HTERT RPE-1 (cell line): ENCODE measurements around the gene TMEM97.

Experiments used
- in situ Hi-C: fragments of 300-500 bp; cut with MboI; formaldehyde crosslinking; loops from 4 replicates; pipeline ENCODE4 v1.14.3; 2020; ENCODE audit warnings: low sequenced_read_pairs

Gene TMEM97

GRCh38 chr17:28363776-28364650, 45.0 kb downstream of the TMEM97 start:
- in situ Hi-C loops = no loop called here

- in situ Hi-C loops = no loop called here
These were observed 45.8 kb downstream of the TMEM97 start, which contains the start of gene SEBOX for GRCh38 chr17:28364665-28365363. SEBOX (minus strand) TSS chr17:28365199; CDS start chr17:28365151, 48 bp downstream.

- in situ Hi-C loops = no loop called here
These were observed 46.5 kb downstream of the TMEM97 start for GRCh38 chr17:28365487-28365886.

DNA sequence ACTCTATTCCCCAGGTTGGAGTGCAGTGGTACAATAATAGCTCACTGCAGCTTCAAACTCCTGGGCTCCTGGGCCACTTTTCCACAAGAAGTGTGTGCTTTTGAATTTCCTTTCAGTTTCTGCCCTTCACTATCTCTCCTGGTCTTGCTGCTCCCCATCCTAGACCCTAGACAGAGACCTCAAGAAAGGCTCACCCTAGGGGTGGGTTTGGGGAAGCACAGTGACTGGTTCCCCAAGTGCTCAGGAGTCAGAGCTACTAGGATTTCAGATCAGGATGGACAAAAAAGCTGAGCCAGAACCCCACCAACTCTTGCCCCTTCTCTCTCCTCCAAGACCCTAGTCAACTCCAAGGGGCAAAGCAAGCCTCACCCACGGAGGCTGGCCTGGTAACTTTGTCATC, 47.6 kb downstream of the TMEM97 start:
- in situ Hi-C loops = no loop called here

DNA sequence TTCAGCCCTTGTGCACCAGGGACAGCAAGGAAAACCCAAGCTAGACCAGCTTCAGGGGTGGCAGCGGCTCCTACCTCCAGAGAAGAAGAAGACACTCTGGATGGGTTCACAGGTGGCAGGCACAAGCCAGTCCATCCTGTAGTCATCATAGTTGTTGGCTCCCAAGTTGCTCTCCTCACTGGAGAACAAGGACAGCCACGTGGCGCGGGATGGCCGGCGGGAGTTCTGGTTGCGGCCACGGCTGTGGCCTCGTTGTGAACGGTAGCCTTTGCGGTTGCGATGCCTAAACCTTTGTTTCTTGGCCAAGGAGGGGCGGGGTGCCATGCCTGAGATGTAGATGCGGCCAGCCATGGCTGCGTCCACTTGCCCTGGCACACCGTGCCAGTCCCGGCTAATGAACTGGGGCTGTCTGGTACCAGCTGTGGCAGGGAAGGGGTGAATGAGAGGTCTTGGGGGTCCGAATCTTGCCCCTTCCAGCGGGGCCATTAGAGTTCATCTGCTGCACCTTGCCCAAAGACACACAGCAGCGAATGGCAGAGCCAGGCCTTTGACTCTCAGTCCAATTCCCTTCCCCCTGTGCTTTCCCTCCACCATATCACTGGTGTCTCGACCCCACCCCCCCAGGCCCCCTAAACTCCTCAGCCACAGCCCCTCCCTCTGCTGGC, 48.8 kb downstream of the TMEM97 start:
- in situ Hi-C loops = no loop called here

GRCh38 chr17:28368306-28368831, 49.4 kb downstream of the TMEM97 start:
- in situ Hi-C loops = no loop called here

DNA sequence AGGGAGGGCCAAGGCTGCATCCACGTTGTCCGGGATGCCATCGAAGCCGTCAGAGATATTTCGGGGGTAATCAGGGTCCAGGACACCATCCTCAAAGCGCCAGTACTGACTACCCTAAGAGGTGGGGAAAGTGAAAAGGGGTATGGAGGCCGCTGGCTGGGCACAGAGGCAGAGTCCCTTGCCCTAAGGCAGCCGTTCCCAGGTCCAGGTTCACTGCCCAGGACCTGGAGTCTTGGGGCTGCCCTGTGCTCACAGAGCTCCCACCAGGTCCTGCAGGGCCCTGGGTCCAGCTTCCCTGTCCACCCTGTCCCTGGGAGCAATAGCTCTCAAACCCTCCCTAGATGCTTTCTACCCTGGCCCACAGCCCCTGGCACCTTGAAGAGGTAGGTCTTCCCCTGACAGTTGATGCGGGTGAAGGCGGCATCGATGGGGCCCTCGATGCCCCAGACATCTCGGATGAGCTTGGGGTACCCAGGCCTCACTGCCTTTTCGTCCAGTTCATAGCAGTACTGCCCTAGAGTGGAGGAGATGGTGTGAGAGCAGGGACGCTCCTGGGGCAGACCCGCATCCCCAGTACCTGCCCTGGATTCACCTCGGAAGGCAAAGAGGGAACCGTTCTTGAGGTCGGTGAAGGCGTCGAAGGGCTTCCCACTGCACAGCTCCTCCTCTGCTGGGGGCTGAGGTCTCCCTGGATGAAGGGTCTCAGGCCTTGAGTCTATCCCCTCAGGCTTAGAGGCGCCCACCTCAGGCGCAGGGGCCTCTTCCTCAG, 50.1 kb downstream of the TMEM97 start:
- in situ Hi-C loops = no loop called here

DNA sequence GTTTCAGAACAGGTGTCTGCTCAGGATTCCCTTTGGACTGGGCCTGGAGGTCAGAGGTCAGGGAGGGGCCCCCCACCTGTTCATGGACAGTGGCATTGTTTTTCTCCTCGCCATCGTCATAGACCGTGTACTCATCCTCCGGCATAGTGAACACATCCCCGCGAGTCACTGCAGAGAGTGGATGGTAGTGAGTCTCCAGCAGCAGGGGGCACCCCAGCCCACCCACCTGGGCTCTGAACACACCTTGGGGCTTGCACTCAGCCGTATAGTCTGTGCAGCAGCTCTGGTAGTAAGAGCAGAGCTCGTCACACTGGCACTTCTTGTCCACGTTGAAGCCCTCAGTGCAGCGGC, 50.7 kb downstream of the TMEM97 start:
- in situ Hi-C loops = no loop called here

DNA sequence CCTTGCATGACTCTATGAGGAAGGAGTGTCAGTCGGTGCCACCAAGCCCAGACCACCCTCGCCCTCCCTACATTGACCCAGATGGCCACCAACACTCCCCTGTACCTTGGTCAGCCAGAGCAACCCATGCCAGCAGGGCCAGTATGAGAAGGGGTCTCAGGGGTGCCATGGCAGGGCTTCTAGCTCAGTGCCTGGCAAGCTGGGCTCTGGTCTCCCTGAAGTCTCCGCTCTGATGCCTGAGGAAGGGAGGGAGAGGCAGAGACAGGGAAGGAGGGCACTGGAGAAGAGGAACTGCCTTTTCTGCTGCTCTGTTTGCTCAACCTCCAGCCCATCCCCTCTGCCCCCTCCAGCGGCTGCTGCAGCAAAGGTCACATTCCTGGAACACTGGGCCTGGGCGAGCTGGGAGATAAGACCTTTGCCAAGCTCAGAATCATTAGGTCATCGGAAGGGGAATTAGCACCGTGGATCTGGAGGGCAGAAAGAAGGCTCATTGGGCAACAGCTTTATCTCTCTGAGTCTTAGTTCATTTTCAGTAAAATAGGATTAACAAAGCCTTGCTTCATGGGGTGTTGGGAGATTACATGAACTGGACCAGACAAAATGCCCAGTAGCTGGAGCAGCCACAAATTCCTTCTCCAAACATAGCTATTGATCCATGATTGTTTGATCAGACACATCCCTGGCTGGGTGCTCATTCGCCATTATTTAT, 51.2 kb downstream of the TMEM97 start, which contains the start of gene VTN:
Gene VTN (minus strand): TSS at position 273 of the 709 bp plus-strand sequence. CDS start 104 bp downstream, at position 169.
- in situ Hi-C loops = no loop called here

- in situ Hi-C loops = no loop called here
These were observed 51.7 kb downstream of the TMEM97 start for GRCh38 chr17:28370744-28371103.

GRCh38 chr17:28371245-28372202, 52.5 kb downstream of the TMEM97 start, which contains the start of gene SARM1:
SARM1 (plus strand) TSS chr17:28371694; CDS start chr17:28372033, 339 bp downstream.
- in situ Hi-C loops = no loop called here

- in situ Hi-C loops = no loop called here
These were observed 53.4 kb downstream of the TMEM97 start for GRCh38 chr17:28372203-28372944.

GRCh38 chr17:28372945-28373274, 53.9 kb downstream of the TMEM97 start:
- in situ Hi-C loops = no loop called here
